H1 (cell line): Measurements from ENCODE around the gene TBL2. TPM values are rescaled to one million over a fixed set of nuclear protein-coding genes. Genes with fewer than 3 reads are reported as not detected.

Experiments
- KDM4A ChIP-seq: IDR thresholded peaks from one replicate; pipeline ENCODE4 v1.7.1; 2012; ENCODE audit warnings: low read depth, mild to moderate bottlenecking, moderate library complexity, low read length, inconsistent platforms; ENCODE audit not compliant: severe bottlenecking
- RAD21 ChIP-seq, 2 experiments: IDR thresholded peaks in 1 of 2; conservative IDR thresholded peaks in 1 of 2; 2 replicates each; pipeline ENCODE4 v1.6.1; 2011; ENCODE audit warnings: low read depth in 2 of 2, low read length in 2 of 2, improper control_type of control experiment in 1 of 2, inconsistent platforms in 1 of 2, mild to moderate bottlenecking in 1 of 2, moderate library complexity in 1 of 2
- TAF7 ChIP-seq: optimal IDR thresholded peaks from 2 replicates; pipeline ENCODE3; 2011; ENCODE audit warnings: low read depth, mild to moderate bottlenecking, inconsistent platforms, low read length, moderate library complexity, borderline replicate concordance
- polyA plus RNA-seq, 7 experiments: library from polyadenylated mRNA; depleted of rRNA in 3 of 7; stranded (reverse) in 5 of 7; unstranded in 2 of 7; fragments of >200 nt in 5 of 7; fragments of 200-250 nt in 2 of 7; gene quantifications; 1 replicate in 5 of 7; 2 replicates in 1 of 7; 4 replicates in 1 of 7; pipeline versions ENCODE4 v1.2.1 to v1.2.3, GENCODE V29; 2011 to 2013; ENCODE audit warnings: missing spikeins in 2 of 7, mixed read lengths in 2 of 7
- total RNA-seq: library from RNA; stranded (reverse); fragmentation: NEBNext Ultra II Directional; extraction: Animal tissue kit (Norgen Biotek cat#: 25700); gene quantifications from 2 replicates; pipeline ENCODE4 v1.2.1, GENCODE V29; 2021

TBL2 gene
- total and polyA plus RNA-seq, 2 of the 8 experiments (the other 6 are each of a cell fraction or from before 2014, with no cell fraction given): 25.8 to 29.7 TPM

DNA sequence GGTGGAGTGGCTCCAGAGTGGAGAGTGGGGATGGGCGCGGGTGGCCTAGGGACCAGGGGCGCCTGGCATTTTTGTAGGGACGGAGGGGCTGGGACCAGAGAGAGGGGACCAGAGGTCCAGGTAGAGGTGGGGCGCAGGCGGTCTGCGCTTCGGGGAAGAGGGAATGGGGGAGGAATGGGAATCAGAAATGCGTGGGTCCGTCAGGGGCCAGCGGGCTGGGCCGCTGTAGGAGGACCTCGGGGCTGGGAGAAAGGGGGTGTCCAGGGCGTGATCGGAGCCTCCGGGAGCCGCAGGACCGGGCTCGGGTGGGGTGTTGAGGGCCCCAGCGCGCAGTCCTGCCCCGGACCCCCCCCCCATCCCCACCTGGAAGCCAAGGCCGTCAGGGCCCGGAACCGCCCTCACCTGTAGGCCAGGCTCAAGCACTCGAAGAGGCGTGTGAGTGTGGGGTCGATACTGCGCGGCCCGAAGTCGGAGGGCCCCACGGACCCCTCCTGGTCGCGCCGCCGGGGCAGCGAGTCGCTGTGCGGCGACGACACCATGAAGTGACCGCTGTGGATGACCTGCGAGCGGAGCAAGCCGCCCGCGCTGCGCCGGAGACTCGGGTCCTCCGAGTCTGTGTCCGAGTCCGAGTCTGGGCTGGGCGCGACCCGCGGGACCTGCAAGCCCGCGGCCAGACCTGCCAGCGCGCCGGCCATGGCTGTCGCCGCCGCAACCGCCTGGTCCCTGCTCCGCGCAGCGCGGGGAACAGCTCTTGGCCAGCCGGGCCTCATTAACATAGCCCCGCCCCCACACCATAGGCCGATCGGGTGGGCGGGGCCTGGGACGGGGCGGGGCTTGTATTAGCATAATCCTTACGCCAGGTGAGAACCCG is 45.7 kb upstream of the TBL2 start, which contains the start of gene MLXIPL (continued):
- TF ChIP-seq KDM4A: peak; percentile 77
- no peak for TF ChIP-seq TAF7
- TF ChIP-seq RAD21 (IDR thresholded peaks at IDR 0.05 in 1 of 2, conservative IDR thresholded peaks at IDR 0.05 in 1 of 2; ENCODE audit: low read depth in 2 of 2, low read length in 2 of 2): 0 out of 4 replicates have a peak, but pooled peaks of 1 of the 2 experiments have one; percentile 1
